Cerebellar nuclear complex (tissue), 1 donor: ENCODE measurements around the gene DENND2A.
"Not testable (repeated sequence)": the region's sequence is repeated elsewhere in the genome, so short reads cannot be mapped to it uniquely, and the experiment has no call there.

Experiments
- DNase-seq, 2 experiments: peaks; one replicate each; lab custom pipeline; 2025; lab: John Stamatoyannopoulos, UW

Gene DENND2A

DNA sequence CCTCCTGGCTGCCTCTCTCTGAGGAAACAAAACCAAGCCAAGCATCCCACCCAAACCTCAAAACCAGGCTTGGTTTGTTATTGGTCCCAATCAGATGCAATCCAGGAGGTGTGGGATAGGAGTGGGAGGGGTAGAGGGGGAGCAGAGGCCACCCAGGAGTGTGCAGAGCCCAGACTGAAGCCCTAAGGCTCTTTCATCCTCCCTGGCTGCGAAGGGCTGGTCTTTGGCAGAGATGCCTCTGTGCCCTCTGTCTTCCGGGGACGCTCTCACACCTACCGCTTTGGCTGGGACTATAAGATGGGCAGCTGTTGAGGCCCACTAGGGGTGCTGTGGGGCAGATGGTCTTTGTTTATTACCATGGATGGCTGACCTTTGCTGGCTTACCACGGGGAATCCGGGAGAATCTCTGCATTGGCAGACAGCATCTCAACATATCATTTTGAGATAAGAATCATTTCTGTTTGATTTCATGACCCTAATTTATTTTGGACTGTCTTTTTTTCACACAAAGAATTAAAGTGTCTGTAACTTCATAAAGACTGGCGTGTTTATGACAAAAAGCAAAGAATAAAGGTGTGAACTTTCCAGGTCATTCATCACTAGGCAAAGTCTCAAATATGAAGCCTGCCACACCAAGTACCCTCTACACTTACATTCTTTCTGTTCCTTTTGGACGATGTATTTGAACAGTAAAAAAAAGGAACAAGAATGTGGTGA is 6.5 kb upstream of the DENND2A start:
- DNase-seq = peak in 1 of 2 experiments; percentile 41

- DNase-seq = no peak
Measured at GRCh38 chr7:140645166-140645900, 4.7 kb upstream of the DENND2A start.

DNA sequence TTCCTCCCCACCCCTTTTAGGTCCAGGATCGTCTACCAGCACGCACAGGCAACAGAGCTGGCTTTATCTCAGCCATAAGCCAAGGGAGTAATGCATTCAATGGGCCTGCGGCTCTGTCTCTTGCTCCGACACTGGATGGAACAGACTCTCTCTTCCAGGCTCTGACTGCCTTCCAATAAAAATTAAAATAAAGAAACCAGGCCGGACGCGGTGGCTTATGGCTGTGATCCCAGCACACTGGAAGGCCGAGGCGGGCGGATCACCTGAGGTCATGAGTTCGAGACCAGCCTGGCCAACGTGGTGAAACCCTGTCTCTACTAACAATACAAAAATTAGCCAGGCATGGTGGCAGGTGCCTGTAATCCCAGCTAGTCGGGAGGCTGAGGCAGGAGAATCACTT is 4.1 kb upstream of the DENND2A start:
- not testable (repeated sequence) for DNase-seq

DNA sequence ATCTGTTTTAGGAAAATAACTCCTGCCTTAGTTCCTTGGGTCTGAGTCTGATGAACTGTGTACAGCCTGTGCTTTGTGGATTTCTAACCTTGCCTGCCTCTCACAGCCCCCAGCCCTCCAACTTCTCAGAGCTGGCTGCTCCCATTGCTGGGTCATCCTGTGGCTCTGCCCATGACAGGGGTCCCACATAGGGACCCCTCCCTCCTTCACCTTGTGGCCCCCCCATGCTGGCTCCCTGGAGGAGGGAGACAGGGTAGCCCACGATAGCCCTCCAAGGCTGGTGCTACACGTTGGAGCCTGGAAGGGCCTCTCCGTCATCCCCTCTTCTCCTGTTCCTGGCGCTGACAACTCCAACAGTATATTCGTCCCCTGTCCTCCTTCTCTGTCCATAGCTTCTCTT is 2.8 kb upstream of the DENND2A start:
- no peak for DNase-seq

- DNase-seq = no peak
Measured at GRCh38 chr7:140641524-140642195, 1.0 kb upstream of the DENND2A start.

DNA sequence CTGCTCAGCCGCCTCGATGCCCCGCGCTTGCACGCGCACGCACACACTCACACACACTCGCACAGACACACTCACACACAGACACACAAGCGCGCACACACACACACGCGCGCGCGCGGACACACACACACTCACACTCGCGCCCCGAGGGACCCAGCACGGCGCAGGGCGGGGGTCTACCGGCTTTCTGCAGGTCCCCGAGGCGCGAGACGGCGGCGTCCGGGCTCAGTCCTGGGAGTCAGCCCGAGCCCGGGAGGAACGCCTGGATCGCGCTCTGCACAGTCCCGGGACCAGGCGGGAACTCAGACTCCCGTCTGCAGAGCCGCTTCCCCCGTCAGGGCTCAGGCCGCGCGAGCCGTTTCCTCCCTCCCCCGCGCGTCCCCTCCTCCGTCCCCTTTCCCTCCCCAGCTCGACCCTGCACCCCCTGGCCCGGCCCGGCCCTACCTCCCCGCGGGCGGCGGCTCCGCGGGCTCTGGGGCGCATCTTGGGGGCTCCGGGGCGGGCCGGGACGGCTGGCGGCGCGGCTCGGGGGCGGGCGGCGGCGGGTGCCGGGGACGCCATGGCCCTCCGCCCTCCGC is 464 bp downstream of the DENND2A start:
- DNase-seq = no peak

- no peak for DNase-seq
Measured at GRCh38 chr7:140639366-140640053, 1.1 kb downstream of the DENND2A start.

- no peak for DNase-seq
Measured at GRCh38 chr7:140638173-140638791, 2.3 kb downstream of the DENND2A start.

GRCh38 chr7:140637400-140637799 is 3.2 kb downstream of the DENND2A start:
- no peak for DNase-seq

DNA sequence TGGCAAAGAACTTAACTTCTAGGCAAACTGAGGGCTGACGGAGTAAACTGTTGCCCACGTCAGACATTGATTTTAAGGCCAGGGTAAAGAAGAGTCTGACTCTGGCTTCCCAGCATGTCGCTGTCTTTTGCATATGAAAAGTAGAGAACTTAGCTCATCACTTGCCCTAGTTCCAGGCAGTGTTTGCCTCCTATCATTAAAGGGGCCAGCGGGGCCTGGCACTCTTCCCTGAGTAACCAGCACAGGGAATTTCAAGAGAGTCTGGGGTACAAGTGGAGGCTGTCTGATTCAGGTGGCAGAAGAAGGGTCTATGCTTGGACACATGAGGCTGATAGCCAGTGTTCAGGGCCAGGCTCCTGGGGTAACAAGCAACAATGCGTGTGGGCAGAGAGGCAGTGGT is 4.8 kb downstream of the DENND2A start:
- no peak for DNase-seq

DNA sequence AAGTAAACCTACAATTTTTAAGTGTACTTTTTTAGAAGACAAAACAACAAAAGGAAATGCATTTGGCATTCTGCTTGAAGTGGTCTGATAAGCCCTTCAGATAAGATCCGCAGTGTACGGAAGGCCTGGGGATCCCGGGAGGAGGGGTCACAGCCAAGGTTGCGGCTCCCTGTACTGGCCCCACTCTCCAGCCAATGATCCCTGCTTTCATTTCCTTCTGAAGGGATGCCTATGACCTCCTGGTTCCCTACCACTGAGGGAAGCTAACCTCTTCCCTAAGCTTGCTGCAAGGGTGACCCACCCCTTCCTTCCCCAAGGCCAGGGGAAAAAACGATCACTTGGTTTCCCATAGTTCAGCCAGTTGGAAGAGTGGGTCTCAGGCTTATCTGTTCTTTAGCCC is 5.3 kb downstream of the DENND2A start:
- DNase-seq = no peak

DNA sequence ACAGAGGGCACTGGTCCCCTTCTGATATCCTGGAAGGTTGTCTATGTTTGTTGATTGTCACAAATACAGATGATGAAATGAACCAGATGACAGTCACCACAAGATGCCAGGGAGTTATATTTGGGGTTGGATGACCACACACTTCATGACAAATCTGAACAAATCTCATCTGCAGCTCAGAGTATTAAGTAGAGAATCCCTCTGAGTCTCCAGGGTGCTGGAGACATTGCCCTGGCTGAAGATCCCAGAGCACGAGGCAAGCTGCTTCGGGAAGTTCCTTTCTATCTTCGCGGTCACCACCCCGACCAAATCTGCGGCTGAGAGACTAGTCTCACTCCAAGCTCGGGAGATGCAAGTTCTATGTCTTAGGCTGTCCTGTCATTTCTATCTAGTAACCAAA is 9.0 kb downstream of the DENND2A start:
- DNase-seq = no peak

GRCh38 chr7:140631021-140631420 is 9.6 kb downstream of the DENND2A start:
- no peak for DNase-seq

DNA sequence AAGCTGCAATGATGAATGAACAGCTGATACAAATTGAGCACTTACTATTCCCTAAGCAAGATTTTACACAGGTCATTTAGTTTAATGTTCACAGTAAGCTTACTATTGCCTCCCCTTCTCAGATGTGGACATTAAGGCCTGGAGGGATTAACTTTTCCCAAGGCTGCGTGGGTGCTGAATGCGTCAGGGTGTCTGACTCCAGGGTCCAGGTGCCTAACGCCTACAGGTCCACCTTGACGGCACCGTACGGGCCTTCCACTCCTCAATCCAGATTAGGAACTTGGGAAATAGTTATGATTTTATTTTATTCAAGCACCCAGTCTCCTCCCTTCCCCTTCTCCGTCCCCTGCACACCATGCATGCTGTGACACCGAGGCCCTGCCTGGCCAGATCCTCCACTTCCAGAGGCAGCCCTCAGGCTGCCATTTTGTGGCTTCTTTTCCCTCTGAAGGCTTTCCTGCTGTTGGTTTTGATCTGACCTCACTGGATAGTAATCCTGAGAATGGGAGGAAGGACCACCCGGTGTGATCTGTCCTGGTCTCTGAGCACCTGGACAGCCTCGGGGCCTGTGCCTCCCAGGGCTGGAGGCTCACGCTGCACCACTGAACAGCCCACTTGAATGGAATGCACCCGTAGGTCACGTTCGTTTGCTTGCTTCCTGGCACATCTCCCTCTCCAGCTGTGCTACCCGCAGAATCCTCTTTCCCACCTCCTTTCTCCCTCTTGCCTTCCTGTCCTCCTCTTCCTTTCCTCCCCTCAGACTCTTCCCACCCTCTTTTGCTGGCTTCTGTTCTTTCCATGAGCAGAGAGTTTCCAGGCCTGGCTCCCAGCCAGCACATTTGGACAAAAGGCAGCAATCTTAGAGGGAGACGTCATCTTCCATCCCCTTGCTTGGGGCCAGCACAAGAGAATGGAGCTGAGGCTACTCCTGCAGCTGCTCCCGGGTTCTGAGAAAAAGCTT is 14.4 kb downstream of the DENND2A start:
- no peak for DNase-seq

DNA sequence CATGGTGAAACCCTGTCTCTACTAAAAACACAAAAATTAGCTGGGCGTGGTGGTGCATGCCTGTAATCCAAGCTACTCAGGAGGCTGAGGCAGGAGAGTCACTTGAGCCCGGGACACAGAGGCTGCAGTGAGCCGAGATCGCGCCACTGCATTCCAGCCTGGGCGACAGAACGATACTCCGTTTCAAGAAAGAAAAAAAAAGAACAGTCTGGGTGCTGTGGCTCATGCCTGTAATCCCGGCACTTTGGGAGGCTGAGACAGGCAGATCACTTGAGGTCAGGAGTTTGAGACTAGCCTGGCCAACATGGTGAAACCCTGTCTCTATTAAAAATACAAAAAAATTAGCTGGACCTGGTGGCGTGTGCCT is 15.4 kb downstream of the DENND2A start:
- DNase-seq = not testable (repeated sequence)

GRCh38 chr7:140624392-140625191 is 16.0 kb downstream of the DENND2A start:
- no peak for DNase-seq

- DNase-seq = no peak
Measured at GRCh38 chr7:140623980-140624379, 16.6 kb downstream of the DENND2A start.

DNA sequence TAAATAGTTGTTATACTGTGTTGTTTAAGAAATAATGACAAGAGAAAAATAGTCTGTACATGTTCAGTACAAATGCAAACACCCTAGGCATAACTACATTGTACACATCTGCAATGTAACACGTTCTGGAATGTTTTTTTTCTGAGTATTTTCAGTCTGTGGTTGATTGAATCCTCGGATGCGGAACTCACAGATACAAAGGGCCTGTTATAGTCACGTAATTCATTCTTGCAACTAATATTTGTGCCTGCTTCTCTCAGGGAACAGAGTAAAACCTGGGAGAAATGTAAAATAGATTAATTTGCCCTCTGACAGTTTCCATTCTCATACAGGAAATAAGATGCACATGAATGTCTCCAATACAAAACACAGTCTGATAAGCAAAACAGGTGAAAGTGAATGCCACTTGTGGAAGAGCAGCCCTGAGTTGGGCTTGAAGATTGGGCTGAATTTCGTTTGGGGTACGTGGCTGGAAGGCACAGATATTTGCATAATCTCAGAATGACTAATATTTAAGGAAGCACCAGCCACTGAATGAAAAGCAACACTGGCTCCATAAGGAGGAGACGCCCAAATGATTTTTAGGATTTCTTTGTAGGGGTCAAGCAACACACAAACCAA is 19.1 kb downstream of the DENND2A start:
- DNase-seq = no peak

- not testable (repeated sequence) for DNase-seq
Measured at GRCh38 chr7:140619915-140620510, 20.6 kb downstream of the DENND2A start.
